Nephron progenitor cell (in vitro differentiated cells): ENCODE measurements around the gene TFDP2.

Experiments
- DNase-seq: peaks from one replicate; pipeline ENCODE4 v3.0.0; 2021
- H3K27ac Mint-ChIP-seq: 2 replicates; pipeline ENCODE4 v1.8.0; 2021; ENCODE audit warnings: mild to moderate bottlenecking, moderate library complexity, mixed read lengths
- H3K27me3 Mint-ChIP-seq: 2 replicates; pipeline ENCODE4 v1.8.0; 2021; ENCODE audit warnings: mild to moderate bottlenecking, low read depth, mixed read lengths; ENCODE audit not compliant: poor library complexity
- H3K36me3 Mint-ChIP-seq: 2 replicates; pipeline ENCODE4 v1.8.0; 2021; ENCODE audit warnings: low read depth, mixed read lengths
- H3K4me1 Mint-ChIP-seq: 2 replicates; pipeline ENCODE4 v1.8.0; 2021; ENCODE audit warnings: mixed read lengths
- H3K4me3 Mint-ChIP-seq: 2 replicates; pipeline ENCODE4 v1.8.0; 2021; ENCODE audit warnings: mild to moderate bottlenecking, moderate library complexity, mixed read lengths
- H3K9me3 Mint-ChIP-seq: 2 replicates; pipeline ENCODE4 v1.8.0; 2021; ENCODE audit warnings: mild to moderate bottlenecking, moderate library complexity, mixed read lengths
- CTCF ChIP-seq: fragments of 200-600 bp; sonication (generic); IDR thresholded peaks from 2 replicates; pipeline ENCODE4 v1.5.0; 2021; ENCODE audit warnings: antibody characterized with exemption

Gene TFDP2

GRCh38 chr3:142072816-142073215 is 76.5 kb downstream of the TFDP2 start:
- H3K9me3 Mint-ChIP-seq, result no peaks in the 10 kb centered on the region
- no peak overlapping the region for H3K27ac Mint-ChIP-seq
- H3K4me3 Mint-ChIP-seq, result no peak overlapping the region
- DNase-seq, result no peak
- no peaks in the 10 kb centered on the region for H3K36me3 Mint-ChIP-seq
- TF ChIP-seq CTCF, result no peak
- H3K27me3 Mint-ChIP-seq, result peaks cover 3% of the 10 kb centered on the region
- no peaks in the 10 kb centered on the region for H3K4me1 Mint-ChIP-seq

GRCh38 chr3:142065932-142066331 is 83.4 kb downstream of the TFDP2 start:
- Mint-ChIP-seq H3K4me1 (no peaks in the 10 kb centered on the region), H3K27ac (no peak overlapping the region), H3K4me3 (no peak overlapping the region), H3K36me3 (peaks cover 6% of the 10 kb centered on the region), H3K9me3 (no peaks in the 10 kb centered on the region), H3K27me3 (peaks cover 3% of the 10 kb centered on the region)
- no peak for DNase-seq
- TF ChIP-seq CTCF, result no peak

GRCh38 chr3:142065344-142065743 is 84.0 kb downstream of the TFDP2 start:
- Mint-ChIP-seq H3K36me3 (peaks cover 6% of the 10 kb centered on the region), H3K4me3 (no peak overlapping the region), H3K4me1 (no peaks in the 10 kb centered on the region), H3K27me3 (peaks cover 3% of the 10 kb centered on the region), H3K9me3 (no peaks in the 10 kb centered on the region), H3K27ac (no peak overlapping the region)
- no peak for TF ChIP-seq CTCF
- no peak for DNase-seq

GRCh38 chr3:142064454-142064853 is 84.9 kb downstream of the TFDP2 start:
- DNase-seq, result no peak
- peaks cover 6% of the 10 kb centered on the region for H3K36me3 Mint-ChIP-seq
- no peak overlapping the region for H3K27ac Mint-ChIP-seq
- no peaks in the 10 kb centered on the region for H3K27me3 Mint-ChIP-seq
- H3K4me3 Mint-ChIP-seq, result no peak overlapping the region
- H3K9me3 Mint-ChIP-seq, result no peaks in the 10 kb centered on the region
- H3K4me1 Mint-ChIP-seq, result no peaks in the 10 kb centered on the region
- TF ChIP-seq CTCF, result no peak

- Mint-ChIP-seq H3K36me3 (peaks cover 32% of the 10 kb centered on the region), H3K9me3 (peaks cover 9% of the 10 kb centered on the region), H3K27ac (no peak overlapping the region), H3K4me1 (no peaks in the 10 kb centered on the region), H3K4me3 (no peak overlapping the region), H3K27me3 (no peaks in the 10 kb centered on the region)
- no peak for TF ChIP-seq CTCF
- DNase-seq, result no peak
These were observed 92.0 kb downstream of the TFDP2 start for GRCh38 chr3:142057331-142057725.

GRCh38 chr3:142056656-142057330 is 92.6 kb downstream of the TFDP2 start:
- no peak overlapping the region for H3K4me3 Mint-ChIP-seq
- H3K27me3 Mint-ChIP-seq, result peaks cover 2% of the 10 kb centered on the region
- DNase-seq, result no peak
- H3K4me1 Mint-ChIP-seq, result no peaks in the 10 kb centered on the region
- peaks cover 9% of the 10 kb centered on the region for H3K9me3 Mint-ChIP-seq
- peaks cover 32% of the 10 kb centered on the region for H3K36me3 Mint-ChIP-seq
- H3K27ac Mint-ChIP-seq, result no peak overlapping the region
- no peak for TF ChIP-seq CTCF
